SKM-1 treated with dmso at 0.1 percent for 144 hours (cell line): Measurements from ENCODE around the gene OR4D2.
"Not testable (repeated sequence)": the region's sequence is repeated elsewhere in the genome, so short reads cannot be mapped to it uniquely, and the experiment has no call there.

Experiments used
- DNase-seq: peaks from one replicate; lab custom pipeline; 2025; ENCODE audit not compliant: unreplicated experiment; lab: John Stamatoyannopoulos, UW

Gene OR4D2

GRCh38 chr17:58166682-58167081 lies at the start of gene OR4D2:
OR4D2 (plus strand) TSS chr17:58166982; CDS start chr17:58169656, 2,674 bp downstream.
- DNase-seq, result no peak

GRCh38 chr17:58117382-58117781 lies 49.4 kb upstream of the OR4D2 start:
- no peak for DNase-seq

- no peak for DNase-seq
Observed at GRCh38 chr17:58119491-58119890, 47.3 kb upstream of the OR4D2 start.

- DNase-seq, result no peak
Observed at GRCh38 chr17:58120195-58120822, 46.5 kb upstream of the OR4D2 start.

- peak; percentile 8 for DNase-seq
Observed at GRCh38 chr17:58121925-58122324, 44.9 kb upstream of the OR4D2 start.

- no peak for DNase-seq
Observed at GRCh38 chr17:58127846-58128245, 38.9 kb upstream of the OR4D2 start.

- not testable (repeated sequence) for DNase-seq
Observed at GRCh38 chr17:58132697-58133096, 34.1 kb upstream of the OR4D2 start.

GRCh38 chr17:58136669-58137279 lies 30.0 kb upstream of the OR4D2 start:
- DNase-seq, result no peak

- no peak for DNase-seq
Observed at GRCh38 chr17:58141505-58141904, 25.3 kb upstream of the OR4D2 start.

GRCh38 chr17:58143335-58143734 lies 23.4 kb upstream of the OR4D2 start:
- DNase-seq, result not testable (repeated sequence)

GRCh38 chr17:58144801-58145200 lies 22.0 kb upstream of the OR4D2 start:
- no peak for DNase-seq

- no peak for DNase-seq
Observed at GRCh38 chr17:58147930-58148434, 18.8 kb upstream of the OR4D2 start, which contains the start of gene OR4D1. OR4D1 (plus strand) TSS chr17:58148384; CDS start chr17:58155154, 6,770 bp downstream.

GRCh38 chr17:58148609-58149008 lies 18.2 kb upstream of the OR4D2 start:
- DNase-seq, result no peak

- no peak for DNase-seq
Observed at GRCh38 chr17:58150394-58150793, 16.4 kb upstream of the OR4D2 start.

- no peak for DNase-seq
Observed at GRCh38 chr17:58153046-58153445, 13.7 kb upstream of the OR4D2 start.

GRCh38 chr17:58153671-58154070 lies 13.1 kb upstream of the OR4D2 start:
- DNase-seq, result no peak

- no peak for DNase-seq
Observed at GRCh38 chr17:58156839-58157803, 9.7 kb upstream of the OR4D2 start.

- DNase-seq, result no peak
Observed at GRCh38 chr17:58158181-58158580, 8.6 kb upstream of the OR4D2 start.

GRCh38 chr17:58161566-58161965 lies 5.2 kb upstream of the OR4D2 start:
- no peak for DNase-seq

GRCh38 chr17:58165981-58166380 lies 801 bp upstream of the OR4D2 start:
- no peak for DNase-seq

GRCh38 chr17:58170622-58171021 lies 3.8 kb downstream of the OR4D2 start:
- DNase-seq, result no peak
